Stimulated activated CD4-positive, alpha-beta T cell treated with anti-CD3 and anti-CD28 coated beads, Interleukin-15, amount 100 ng/mL, for 48 hours (primary cell): Measurements from ENCODE around the gene WNT5B.

Experiments used
- DNase-seq, 2 donors: peaks; one replicate each; pipeline ENCODE4 v3.0.0-alpha.2; 2020; ENCODE audit warnings: low read depth in 2 of 2

The WNT5B gene

DNA sequence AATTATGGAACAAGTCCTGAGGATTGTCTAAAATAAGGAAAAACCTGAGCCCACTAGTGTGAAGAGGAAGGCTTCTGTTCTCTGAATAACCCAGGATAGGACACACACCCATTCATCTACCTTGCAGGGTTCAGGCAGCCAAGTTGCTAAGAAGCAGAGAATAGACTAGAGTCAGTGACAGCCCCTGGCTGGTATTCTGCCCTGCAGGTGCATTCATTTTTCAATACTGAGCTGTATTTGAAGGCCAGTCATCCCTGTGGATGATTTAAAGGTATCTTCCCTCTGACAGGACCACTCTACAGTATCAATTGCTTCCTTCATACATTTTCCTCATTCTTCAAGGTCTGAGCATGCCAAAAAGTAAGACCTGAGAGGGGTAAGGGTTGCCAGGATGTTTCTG lies 22.9 kb downstream of the WNT5B start:
- DNase-seq, result no peak

DNA sequence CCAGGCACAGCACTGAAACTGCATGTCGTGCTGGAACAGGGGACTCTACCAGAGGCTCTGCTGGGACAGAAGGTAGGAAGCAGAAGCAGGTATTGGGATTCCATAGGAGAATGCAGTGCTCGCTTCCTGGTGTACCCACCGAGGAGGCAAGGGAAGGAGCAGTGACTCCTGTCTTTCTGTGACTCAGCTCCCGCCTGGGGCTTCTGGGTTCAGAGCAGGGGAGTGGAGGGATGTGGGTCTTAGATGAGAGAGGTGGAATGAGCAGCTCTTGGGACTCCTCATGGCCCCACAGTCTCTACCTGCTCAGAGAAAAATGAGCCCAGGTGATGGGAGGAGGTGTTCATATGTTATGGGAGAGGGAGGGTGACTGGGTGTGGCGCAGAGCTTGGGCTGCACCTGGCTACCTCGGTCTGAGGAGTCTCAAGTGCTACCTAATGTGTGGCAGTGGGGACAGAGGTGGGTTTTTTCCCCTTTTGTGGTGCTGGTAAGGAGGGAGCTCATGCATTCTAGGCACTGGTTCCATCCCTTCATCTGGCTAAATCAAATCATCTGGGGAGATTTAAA lies 26.3 kb downstream of the WNT5B start:
- DNase-seq, result no peak

DNA sequence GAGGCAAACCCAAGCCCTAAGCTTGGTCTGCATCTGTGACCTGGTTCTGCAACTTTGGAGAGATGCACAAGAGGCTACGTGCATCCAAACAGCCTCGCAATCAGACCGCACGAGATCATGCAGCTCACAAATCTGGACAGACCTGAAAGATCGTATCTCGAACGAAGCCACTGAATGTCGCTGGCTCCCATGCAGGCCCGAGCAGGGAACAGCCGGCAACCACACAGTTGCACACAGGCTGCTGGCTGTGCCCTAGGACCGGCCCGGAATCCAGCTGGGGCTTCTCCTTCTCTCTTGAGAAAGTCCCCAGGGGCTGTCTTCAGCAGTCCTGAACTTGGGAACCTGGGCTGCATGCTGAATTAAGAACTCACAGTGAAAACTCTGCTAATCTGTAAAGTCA lies 27.9 kb downstream of the WNT5B start:
- no peak for DNase-seq

DNA sequence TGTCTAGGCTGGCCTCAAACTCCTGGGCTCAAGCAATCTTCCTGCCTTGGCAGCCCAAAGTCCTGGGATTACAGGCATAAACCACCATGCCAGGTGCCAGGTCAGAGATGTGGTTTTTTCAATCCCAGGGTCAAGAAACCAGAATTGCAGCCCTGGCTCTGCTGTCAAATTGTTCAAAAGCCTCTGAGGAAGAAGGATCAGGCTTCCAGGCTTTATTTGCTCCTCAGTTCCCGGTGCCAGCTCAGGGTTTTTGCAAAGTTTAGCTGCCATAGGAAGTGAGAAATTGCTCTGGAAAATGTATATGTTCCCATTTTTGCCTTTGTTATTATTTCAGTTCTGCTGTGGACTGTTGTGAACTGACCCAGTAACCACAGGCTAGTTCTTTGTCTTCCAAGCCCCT lies 28.7 kb downstream of the WNT5B start:
- no peak for DNase-seq

DNA sequence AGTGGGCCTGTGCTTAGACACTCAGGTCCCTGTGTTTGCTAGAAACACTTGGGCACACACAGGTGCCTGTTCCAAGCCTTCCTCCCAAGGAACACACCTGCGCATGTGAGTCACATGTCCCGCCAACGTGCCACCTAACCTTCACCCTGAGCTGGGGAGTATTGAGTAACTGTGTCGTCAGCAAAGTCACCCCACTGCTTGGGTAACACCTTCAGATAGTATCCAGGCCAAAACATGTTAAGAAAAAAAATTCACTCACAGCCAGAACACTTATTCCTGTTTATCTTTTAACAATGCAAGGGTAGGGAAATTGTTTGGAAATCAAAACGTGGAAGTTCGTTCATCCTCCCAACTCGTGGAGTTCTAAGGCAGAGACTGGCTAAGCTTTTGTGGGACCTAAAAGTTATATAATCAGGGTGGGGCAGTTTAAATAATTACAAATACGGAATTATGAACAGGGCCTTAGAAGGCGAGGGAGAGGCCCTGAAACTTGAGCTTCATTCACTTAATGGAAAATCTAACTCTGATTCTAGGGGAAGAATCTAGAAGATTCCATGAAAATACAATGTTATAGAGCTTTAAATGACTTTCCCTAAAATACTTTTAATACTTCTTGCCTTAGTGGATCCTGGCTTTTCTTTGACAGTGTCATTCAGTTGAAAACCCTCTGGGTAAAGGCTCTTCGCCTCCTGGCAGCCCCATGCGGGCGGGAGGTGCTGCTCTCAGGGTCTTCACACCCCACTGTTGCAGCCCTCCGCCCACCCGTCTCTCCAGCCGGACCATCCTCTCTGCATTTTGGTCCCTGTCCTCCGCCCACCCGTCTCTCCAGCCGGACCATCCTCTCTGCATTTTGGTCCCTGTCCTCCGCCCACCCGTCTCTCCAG lies 31.5 kb downstream of the WNT5B start:
- DNase-seq, result no peak

DNA sequence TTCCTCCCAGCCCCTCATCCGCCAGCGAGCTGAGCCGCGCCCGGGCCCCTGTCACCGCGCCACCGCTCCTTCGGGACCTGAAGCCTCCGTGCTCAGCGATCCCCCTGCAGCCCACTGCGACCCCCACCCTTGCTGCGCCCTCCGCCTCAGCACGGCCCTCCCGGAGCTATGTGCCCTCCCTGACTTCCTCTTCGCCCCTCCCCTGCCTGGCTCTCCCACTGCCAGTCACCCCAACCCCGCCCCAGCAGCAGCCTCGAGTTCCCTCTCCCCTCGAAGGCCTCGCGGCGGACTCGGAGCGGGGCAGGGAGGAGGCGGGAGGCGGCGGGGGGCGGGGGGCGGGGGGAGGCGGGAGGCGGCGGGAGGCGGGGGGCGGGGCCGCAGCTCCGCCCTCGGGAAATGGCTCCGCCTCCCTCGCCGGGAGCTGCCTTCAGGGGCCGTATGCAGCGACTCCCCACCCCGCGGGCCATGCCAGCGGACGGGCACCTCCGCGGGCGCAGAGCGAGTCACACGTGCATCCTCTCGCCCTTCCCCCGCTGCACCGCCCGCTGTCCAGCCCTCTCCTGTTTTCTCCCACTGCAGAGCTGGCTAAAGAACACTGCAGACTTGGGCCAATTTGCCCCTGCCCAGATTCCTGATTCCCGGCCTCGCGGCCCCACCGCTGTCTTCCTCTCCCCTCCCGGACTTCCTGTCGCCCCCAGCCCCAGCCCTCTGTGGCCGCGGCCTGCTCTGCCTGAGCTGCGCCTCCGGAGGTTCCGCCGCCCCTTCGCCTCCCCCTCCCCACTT lies 32.7 kb downstream of the WNT5B start:
- peak; percentile 75 to 79 for DNase-seq

DNA sequence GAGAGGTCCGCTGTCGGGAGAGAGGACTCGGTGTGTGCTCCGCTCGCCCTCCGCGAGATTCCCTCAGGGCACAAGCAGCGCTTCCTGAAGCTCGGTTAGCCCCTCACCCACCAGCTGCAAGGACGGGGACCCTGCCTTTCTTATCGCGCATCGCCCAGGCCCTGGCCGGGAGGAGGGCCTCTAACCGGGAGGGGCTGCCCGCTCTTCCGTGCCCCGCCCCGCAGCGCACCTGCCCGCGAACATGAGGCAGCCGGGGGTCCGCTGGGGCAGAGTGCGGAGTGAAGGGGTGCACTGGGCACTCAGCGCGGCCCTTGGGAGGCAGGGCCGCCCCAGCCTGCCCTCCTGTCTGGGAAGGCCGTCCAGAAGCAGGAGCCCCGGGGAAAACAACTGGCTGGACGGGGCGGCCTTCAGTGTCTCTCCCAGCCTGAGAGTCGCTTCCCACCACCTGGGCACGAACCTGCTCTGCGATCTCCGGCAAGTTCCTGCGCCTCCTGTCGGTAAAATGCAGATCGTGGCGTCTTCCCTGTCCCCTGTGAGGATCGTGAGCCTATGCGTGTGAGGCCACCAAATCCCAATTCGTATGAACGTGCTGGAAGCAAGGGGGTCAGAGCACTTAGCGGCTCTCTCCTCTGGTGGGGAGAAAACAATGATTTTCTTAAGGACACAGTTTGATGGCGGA lies 33.9 kb downstream of the WNT5B start:
- DNase-seq, result no peak

DNA sequence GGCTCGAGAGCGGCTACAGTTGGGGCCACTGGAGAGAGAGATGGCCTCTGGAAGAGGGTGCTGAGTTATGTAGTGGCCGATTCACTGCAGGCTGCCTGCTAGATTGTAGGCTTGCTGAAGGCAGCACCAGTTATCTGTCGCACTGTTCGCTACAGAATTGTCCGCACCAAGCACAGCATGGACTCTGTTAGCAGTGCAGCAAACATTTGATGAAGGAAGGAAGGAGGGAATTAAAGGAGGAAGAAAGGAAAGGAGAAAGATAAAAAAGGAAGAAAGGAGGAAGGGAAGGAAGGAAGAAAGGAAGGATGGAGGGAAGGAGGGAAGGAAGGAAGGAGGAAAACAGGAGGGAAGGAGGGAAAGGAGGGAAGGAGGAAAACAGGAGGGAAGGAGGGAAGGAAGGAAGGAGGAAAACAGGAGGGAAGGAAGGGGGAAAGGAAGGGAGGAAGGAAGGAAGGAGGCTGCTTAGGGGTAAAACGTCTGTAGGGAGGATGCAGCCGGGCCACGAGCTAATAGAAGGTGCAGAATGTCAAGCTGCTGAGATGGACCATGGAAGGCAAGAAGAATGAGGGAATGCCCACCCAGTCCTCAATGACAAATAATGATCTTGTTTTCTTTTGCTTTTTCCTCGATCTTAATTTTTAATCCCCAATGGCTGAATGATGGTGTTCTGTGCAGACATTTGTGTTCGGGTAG lies 34.6 kb downstream of the WNT5B start:
- no peak for DNase-seq

DNA sequence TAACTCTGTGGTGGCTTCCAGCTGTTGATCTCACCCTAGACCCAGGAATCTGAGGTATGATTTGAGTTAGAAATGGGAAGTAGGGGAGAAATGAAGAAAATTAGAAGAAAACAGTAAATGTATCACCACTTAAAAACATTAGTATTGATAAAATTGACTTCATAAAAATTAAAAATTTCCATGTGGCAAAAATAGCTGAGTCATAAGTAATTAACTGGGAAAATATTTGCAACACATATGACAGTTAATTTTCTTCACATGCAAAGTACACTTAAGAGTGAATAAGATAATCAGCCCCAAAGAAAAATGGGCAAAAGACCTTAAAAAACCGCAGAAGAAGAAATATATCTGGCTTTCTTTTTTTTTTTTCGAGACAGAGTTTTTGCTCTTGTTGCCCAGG lies 36.3 kb downstream of the WNT5B start:
- no peak for DNase-seq

DNA sequence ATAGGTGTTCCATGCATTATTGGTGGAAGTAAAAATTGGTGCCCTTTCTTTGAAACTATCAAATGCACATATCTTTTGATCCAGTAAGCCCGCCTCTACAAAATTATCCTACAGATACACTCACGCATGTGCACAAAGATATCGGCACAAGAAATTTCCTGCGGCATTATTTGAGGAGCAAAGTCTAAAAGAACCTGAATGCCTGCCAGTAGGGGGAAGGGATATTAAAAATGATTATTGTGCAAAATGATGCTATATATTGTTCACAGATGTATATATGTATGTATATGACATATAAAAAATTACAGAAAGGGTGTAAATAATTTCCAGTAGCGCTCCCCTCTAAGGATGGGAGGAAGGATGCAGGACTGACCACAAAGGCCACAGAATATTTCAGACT lies 37.2 kb downstream of the WNT5B start:
- no peak for DNase-seq

DNA sequence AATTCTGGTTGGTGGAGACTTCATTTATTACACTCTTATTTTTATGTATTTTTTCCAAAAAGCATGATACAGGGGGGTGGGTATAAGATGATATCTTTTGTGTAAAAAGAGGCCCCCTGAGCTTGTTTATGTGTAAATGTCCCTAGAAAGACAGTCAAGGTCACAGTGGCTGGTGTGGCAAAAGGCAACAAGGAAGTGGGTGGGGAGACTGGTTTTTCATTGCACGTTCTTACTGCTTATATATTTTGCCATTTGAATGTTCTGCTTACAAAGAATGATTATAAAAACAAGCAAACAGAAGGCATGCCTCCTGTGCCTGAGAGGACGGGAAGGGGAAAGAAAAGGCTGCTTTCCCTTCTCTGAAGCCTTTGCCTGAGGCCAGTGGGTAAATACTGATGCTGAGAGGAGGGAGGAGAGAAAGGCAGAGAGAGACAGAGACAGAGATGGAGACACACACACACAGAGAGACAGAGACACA lies 37.7 kb downstream of the WNT5B start:
- DNase-seq, result no peak

DNA sequence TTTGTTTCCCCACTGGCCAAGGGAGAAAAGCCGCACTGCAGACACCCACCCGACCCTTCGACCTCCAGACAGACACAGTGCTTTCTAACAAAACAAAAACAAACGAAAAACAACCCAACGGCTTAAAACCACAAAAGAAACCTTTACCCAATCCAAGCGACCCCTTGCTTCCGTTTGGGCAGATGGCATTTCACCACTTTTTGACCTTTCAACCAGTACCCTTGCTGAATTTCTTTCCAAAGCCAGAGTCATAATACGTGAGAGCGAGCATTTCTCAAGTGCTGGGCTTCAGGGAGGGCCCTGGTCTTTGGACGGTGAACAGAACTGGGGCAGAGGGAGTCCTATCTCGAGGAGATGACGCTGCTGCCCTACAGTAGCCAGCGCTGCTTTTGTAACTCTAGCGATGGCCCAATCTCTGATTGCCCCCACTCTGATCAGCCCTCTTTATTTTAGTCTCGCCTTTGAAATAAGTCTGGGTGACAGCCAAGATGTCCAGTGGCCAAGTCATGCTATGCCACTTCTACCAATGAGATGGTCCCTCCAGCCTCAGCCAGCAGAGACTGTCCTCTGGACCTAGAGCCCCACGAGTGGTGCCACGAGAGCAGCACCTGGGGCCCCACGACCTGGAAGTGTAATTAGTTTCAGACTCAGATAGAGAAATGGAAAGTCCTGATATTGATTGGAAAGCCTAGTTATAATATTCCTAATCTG lies 40.0 kb downstream of the WNT5B start:
- DNase-seq, result no peak

DNA sequence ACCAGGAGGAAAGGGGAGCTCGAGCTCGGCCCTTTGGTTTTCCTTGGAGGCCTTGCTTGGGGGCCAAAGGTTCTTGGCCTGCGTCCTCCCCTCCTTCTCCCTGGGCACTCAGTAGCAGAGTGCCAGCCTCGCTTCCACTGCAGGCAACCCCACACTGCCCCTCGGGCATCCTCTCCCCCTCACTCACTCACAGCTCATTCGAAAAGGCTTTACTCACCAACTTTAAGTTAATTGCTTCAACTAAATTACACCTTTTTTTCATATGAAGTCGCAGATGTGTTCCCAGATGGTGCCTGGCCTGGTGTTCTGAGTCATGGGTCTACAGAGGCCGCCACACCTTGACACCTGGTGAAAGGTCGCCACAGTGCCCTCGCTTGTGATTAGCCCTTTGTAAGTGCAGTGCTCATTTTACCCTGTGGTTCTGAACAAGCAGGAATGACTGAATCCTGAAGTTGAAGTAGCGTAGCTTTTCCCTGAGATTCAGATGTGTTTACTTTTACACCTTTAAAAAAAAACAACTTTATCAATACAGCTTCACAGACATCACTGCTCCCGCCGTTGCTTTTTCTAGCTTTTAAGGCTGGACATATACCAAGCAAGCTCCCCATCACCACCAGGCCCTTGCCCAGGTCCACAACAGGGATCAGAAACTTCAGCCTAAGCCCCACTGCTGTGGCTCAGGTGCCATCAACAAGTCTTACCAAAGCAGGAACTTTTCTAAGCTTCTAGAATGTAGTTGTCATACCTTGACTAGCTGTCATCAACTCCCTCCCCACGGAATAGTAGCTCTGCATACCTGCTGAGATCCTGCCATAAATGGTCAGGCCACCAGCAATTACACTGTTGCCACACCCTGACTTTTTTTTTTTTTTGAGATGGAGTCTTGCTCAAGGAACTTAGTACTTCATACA lies 41.6 kb downstream of the WNT5B start:
- no peak for DNase-seq

DNA sequence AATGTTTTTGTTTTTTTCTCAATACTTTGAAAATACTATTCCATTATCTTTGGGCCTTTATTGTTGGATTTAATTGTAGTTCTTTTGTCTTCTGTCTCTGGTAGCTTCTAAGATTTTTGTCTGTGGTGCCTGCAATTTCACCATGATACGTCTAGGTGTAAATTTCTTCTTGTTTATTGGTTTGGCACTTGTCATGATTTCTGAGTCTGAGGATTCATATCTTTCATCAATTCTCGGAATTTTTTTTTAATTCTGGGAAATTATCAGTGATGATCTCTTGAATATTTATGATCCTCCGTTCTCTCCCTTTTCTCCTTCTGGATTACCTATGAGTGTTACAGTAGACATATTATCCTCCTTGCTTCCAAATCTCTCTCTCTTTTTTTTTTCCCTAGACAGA lies 47.0 kb downstream of the WNT5B start:
- no peak for DNase-seq

DNA sequence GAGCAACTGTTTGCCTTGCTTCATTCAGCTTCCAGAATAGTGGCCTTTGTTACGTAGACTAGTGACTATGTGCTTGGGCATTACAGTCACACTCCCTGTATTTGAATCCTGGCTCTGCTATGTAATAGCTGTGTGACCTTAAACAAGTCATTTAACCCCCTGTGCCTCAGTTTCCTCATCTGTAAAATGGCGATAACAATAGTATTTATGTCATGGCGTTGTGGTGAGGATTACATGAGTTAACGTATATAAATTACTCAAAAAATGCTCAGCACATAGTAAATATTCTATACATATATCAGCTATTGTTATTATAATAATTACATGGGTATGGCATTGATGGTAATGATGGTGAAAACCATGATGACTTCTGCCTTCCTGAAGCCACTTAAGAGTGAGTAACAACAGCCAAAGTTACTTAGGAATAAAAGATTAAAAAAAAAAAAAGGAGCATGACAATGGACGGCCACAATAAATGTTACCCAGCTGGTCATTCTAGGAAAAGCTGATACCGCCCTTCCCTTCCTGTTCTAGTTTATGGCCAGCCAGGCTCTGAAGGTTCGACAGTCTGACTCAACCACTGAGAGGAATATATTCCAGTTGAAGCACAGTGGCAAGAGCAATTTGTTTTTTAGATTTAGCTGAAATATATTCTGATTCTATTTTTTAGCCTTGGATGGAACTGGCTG lies 51.9 kb downstream of the WNT5B start:
- DNase-seq, result no peak

DNA sequence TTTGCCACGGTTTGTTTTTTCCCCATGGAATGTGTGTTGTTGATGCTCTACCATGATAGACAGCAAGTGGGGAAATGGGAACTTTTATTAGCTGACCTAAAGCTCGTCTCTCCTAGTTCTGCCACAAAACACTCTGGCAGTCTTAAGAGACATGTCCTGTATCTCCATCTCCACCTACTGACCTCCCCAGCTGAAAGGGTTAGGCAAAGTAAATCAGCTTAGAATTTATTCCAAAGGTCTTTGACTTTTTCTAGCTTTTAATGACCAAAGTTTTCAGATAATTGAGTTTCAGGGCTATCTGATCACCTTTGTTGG lies 52.4 kb downstream of the WNT5B start:
- no peak for DNase-seq

DNA sequence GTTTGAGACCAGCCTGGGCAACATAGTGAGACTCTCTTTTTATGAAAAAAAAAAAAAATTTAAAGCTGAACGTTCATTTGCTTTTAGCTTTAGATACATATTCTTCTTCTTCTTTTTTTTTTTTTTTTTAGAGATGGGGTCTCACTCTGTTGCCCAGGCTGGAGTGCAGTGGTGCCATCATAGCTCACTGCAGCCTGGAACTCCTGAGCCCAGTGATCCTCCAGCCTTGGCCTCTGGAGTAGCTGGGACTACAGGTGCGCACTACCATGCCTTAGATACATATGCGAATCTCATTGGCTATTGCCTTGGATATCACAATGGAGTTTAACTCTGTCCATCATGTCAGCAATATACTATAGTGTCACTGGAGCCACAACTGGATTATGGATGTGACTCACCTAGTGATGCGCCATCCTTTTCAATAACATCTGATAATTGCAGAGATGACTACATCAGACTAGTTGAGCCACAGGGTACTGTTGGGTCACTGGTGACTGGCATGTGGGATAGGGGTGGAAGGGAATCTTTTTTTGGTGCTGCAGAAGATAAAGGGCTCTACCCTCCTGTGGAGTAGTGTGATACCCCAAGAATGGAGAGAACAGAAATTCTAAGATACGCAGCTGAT lies 59.2 kb downstream of the WNT5B start:
- DNase-seq, result no peak

DNA sequence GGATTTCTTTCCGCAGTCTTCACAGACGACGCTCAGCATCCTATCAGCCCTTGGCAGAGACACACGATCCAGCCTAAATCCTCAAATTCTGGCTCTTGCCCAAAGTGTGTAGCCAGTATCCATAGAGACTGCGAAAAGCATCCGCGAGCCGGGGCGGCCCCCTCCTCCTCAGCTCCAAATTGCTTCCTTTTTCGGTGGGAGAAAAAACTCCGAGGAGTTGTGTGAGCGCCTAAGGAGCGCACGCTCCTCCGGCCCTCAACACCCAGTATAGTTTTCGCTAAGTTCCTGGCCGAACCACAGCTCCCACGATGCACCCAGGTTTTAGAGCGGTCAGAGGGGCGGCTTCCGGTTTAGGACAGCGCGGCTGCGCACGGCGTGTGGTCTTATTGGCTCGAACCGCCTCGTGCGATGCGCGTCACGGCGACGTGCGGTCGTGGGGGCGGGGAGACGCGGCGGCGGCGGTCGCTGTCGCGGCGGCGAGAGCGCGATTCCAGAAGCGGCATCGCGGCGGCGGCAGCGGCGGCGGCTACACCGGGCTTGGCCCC lies 61.6 kb downstream of the WNT5B start, which contains the start of gene ADIPOR2:
TSS of gene ADIPOR2 (plus strand) at position 493 of the 545 bp plus-strand sequence. CDS start 63,274 bp downstream, outside the sequence.
- peak; percentile 90 to 92 for DNase-seq
